Measurements from ENCODE around the gene SEMA3F.

SEMA3F gene

DNA sequence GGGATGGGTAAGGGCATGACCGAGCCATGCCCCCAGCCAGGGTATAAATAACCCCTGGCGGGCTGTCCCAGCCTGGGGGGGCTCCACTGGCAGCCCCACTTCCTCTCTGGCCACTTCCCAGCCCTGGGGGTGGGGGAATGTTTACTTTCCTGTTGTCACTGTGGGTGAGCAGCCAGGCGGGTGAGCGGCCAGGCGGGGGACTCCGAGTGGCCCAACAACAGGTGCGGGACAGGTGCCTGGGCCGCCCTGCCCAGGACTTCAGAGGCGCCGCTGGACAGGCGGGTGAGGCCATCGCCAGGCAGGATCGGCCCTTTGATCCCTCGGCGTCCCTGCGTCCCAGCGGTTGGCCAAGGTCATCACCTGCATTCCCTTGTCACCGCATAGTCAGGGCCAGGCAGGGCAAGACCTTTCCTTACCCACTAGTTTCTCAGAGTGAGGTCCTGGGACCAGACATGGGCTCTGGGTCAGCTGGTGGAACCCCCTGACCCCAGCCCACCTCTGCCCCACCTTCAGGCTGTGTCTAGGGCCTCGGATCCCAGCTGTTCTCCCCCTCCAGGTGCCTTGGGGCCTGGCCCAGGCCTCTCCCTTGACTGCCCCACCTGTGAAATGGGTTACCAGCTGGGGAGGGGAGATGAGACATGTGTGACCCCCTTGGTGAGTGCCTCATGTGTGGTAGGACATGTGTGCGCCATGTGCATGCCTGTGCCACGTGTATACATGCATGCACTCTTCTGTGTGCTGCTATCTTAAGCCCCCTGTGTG lies 16.6 kb downstream of the SEMA3F start:
- DNase-seq, result no peak

GRCh38 chr3:50172626-50173220 lies 17.6 kb downstream of the SEMA3F start:
- DNase-seq, result no peak

GRCh38 chr3:50173685-50174516 lies 18.8 kb downstream of the SEMA3F start:
- no peak for DNase-seq

DNA sequence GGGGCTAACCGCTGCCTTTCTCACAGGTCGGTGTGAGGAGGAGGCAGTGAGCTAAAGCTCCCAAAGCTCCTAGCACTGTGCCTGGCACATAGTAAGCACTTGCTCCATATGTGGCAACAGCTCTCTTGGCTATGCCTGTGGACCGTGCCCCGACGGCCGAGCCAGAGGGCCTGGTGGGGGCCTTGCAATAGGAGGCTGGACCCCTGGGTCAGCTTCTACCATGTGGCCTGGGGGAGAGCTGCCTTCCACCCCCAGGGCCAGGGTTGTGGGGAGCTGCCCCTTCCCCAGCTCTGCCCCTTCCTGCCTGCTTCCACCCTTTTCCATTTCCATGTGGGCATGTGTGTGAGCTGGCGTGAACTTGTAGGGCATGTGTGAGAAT lies 19.4 kb downstream of the SEMA3F start:
- DNase-seq, result no peak

- no peak for DNase-seq
These were observed 19.9 kb downstream of the SEMA3F start for GRCh38 chr3:50174947-50175524.

- no peak for DNase-seq
These were observed 22.2 kb downstream of the SEMA3F start for GRCh38 chr3:50177346-50177745.

- DNase-seq, result no peak
These were observed 24.6 kb downstream of the SEMA3F start for GRCh38 chr3:50179710-50180109.

GRCh38 chr3:50181985-50182384 lies 26.9 kb downstream of the SEMA3F start:
- no peak for DNase-seq

- DNase-seq, result no peak
These were observed 27.5 kb downstream of the SEMA3F start for GRCh38 chr3:50182533-50183099.

- no peak for DNase-seq
These were observed 28.6 kb downstream of the SEMA3F start for GRCh38 chr3:50183755-50184154.

GRCh38 chr3:50184242-50184978 lies 29.3 kb downstream of the SEMA3F start:
- DNase-seq, result no peak

- DNase-seq, result no peak
These were observed 30.1 kb downstream of the SEMA3F start for GRCh38 chr3:50185230-50185629.

DNA sequence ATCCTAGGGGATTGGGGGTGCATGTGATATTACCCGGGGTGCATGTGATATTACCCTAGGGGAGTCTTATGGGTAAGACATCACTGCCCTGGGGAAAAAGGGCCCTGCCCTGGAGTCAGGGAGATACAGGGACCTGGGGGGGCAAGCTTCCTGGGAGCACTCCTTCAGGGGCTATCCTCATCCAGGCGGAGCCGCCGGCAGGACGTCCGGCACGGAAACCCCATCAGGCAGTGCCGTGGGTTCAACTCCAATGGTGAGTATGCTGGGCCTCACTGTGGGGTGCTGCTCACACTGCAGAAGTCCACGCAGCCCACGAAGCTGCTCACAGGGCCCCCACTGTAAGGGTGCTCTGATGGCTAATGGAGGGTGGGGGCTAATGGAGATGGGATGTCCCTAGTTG lies 31.0 kb downstream of the SEMA3F start:
- DNase-seq, result no peak

GRCh38 chr3:50187750-50188149 lies 32.6 kb downstream of the SEMA3F start:
- DNase-seq, result no peak

DNA sequence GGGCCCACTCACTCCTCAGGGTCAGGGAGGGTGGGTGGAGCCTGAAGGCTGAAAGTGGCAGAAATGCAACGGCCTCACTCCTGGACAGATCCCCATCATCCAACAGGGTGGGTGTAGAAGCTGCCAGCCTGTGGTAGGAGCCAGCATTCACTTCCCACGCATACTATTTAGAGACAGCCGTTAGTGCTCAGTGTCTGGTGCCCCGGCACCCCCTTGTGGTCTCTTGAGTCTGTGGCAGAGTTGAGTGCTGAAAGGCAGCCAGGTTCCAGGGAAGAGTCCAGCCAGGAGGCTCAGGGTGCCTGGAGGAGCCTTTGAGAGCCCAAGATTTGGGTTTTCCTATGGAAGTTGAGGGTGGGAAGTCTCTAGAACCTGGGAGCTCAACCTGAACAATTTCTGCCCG lies 34.1 kb downstream of the SEMA3F start:
- no peak for DNase-seq

DNA sequence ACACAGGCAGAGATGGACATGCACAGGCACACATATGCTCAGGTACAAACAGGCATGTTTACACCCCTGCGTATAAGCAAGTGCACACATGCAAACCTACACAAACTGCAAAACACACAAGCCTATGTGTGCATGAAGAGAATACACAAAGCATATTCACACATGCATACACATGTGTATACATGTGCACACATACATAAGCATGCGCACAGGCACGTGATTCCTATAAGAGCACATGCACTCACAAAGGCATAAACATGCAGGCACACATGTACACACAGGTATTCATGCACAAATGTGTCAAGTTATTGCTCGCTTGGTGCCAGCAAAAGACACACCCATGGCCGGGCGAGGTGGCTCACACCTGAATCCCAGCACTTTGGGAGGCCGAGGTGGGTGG lies 34.9 kb downstream of the SEMA3F start:
- no peak for DNase-seq

- no peak for DNase-seq
These were observed 36.0 kb downstream of the SEMA3F start, which contains the start of gene GNAT1 for GRCh38 chr3:50190936-50191660. TSS of gene GNAT1 (plus strand) at chr3:50191610. CDS start at chr3:50191726, 116 bp downstream.

GRCh38 chr3:50192124-50192523 lies 37.0 kb downstream of the SEMA3F start:
- no peak for DNase-seq

- peak; percentile 35 for DNase-seq
These were observed 37.6 kb downstream of the SEMA3F start for GRCh38 chr3:50192689-50193141.

DNA sequence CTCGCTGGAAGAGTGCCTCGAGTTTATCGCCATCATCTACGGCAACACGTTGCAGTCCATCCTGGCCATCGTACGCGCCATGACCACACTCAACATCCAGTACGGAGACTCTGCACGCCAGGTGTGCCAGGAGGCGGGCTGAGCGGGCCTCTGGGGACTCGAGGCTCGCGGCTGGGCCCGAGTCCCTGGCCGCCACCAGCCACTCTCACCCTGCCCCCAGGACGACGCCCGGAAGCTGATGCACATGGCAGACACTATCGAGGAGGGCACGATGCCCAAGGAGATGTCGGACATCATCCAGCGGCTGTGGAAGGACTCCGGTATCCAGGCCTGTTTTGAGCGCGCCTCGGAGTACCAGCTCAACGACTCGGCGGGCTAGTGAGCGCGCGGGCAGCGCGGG lies 38.2 kb downstream of the SEMA3F start:
- no peak for DNase-seq

DNA sequence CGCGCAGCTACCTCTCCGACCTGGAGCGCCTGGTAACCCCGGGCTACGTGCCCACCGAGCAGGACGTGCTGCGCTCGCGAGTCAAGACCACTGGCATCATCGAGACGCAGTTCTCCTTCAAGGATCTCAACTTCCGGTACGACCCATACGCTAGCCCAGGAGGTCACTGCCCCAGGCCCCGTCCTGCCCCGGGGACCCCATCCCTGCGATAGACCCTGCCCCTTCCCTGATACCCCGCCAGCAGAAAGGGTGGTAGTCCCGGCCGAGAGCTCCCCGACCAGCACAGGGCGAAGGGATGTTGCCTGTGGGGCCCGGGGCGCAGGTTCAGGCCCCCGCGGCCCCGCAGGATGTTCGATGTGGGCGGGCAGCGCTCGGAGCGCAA lies 38.6 kb downstream of the SEMA3F start:
- no peak for DNase-seq
